HG03439 (cell line): Measurements from ENCODE around the gene SNTB2.

Experiments
- ATAC-seq: cut with Tn5 transposase; IDR thresholded peaks from one replicate; pipeline ENCODE4 v1.9.1; 2021; ENCODE audit warnings: mild to moderate bottlenecking, moderate library complexity; ENCODE audit not compliant: unreplicated experiment

The SNTB2 gene

GRCh38 chr16:69179328-69180010 is 7.5 kb upstream of the SNTB2 start:
- ATAC-seq = no peak

- no peak for ATAC-seq
Observed at GRCh38 chr16:69180011-69180338, 7.0 kb upstream of the SNTB2 start.

- no peak for ATAC-seq
Observed at GRCh38 chr16:69182730-69183416, 4.1 kb upstream of the SNTB2 start.

GRCh38 chr16:69187446-69188235 is 677 bp downstream of the SNTB2 start:
- peak; percentile 16 for ATAC-seq

GRCh38 chr16:69188236-69188549 is 1.2 kb downstream of the SNTB2 start:
- ATAC-seq = no peak

GRCh38 chr16:69188716-69189115 is 1.8 kb downstream of the SNTB2 start:
- no peak for ATAC-seq

GRCh38 chr16:69190046-69190588 is 3.2 kb downstream of the SNTB2 start:
- no peak for ATAC-seq

- no peak for ATAC-seq
Observed at GRCh38 chr16:69190598-69190997, 3.6 kb downstream of the SNTB2 start.

- ATAC-seq = no peak
Observed at GRCh38 chr16:69191136-69191535, 4.2 kb downstream of the SNTB2 start.

- no peak for ATAC-seq
Observed at GRCh38 chr16:69193855-69194254, 6.9 kb downstream of the SNTB2 start.

- ATAC-seq = no peak
Observed at GRCh38 chr16:69194488-69194887, 7.5 kb downstream of the SNTB2 start.

- ATAC-seq = no peak
Observed at GRCh38 chr16:69195369-69196029, 8.5 kb downstream of the SNTB2 start.

- no peak for ATAC-seq
Observed at GRCh38 chr16:69197573-69197972, 10.6 kb downstream of the SNTB2 start.

GRCh38 chr16:69199382-69199781 is 12.4 kb downstream of the SNTB2 start:
- no peak for ATAC-seq

GRCh38 chr16:69201291-69201690 is 14.3 kb downstream of the SNTB2 start:
- no peak for ATAC-seq

- ATAC-seq = no peak
Observed at GRCh38 chr16:69201787-69202186, 14.8 kb downstream of the SNTB2 start.

GRCh38 chr16:69204172-69204571 is 17.2 kb downstream of the SNTB2 start:
- no peak for ATAC-seq

- no peak for ATAC-seq
Observed at GRCh38 chr16:69209735-69210134, 22.8 kb downstream of the SNTB2 start.

- ATAC-seq = no peak
Observed at GRCh38 chr16:69217433-69217832, 30.5 kb downstream of the SNTB2 start.

GRCh38 chr16:69219279-69219678 is 32.3 kb downstream of the SNTB2 start:
- no peak for ATAC-seq

GRCh38 chr16:69223882-69224281 is 36.9 kb downstream of the SNTB2 start:
- ATAC-seq = no peak
